Activated naive CD8-positive, alpha-beta T cell treated with anti-CD3 and anti-CD28 coated beads, Interleukin-2, amount 50 U/mL, for 24 hours (primary cell): ENCODE measurements around the gene RAB38.

Experiments
- ATAC-seq: fragments of 150-1000 bp; cut with Tn5 transposase; one replicate; pipeline ENCODE4 v1.10.0; 2021
- DNase-seq: peaks from one replicate; pipeline ENCODE4 v3.0.0; 2021
- H3K27ac Mint-ChIP-seq: one replicate; pipeline ENCODE4 v1.8.0; 2021; ENCODE audit warnings: mild to moderate bottlenecking, mixed read lengths
- H3K27me3 Mint-ChIP-seq: one replicate; pipeline ENCODE4 v1.8.0; 2021; ENCODE audit warnings: mixed read lengths
- H3K36me3 Mint-ChIP-seq: one replicate; pipeline ENCODE4 v1.8.0; 2021; ENCODE audit warnings: low read depth, mixed read lengths
- H3K4me1 Mint-ChIP-seq: one replicate; pipeline ENCODE4 v1.8.0; 2021; ENCODE audit warnings: mixed read lengths
- H3K4me3 Mint-ChIP-seq: one replicate; pipeline ENCODE4 v1.8.0; 2021; ENCODE audit warnings: mild to moderate bottlenecking, moderate library complexity, mixed read lengths
- H3K9me3 Mint-ChIP-seq: one replicate; pipeline ENCODE4 v1.8.0; 2021; ENCODE audit warnings: mixed read lengths

The RAB38 gene

GRCh38 chr11:88152381-88152780 lies 22.9 kb downstream of the RAB38 start:
- no peak for DNase-seq
- H3K4me3 Mint-ChIP-seq: no peak overlapping the region
- H3K9me3 Mint-ChIP-seq: peaks cover 15% of the 10 kb centered on the region
- no peak overlapping the region for H3K27ac Mint-ChIP-seq
- no peaks in the 10 kb centered on the region for H3K27me3 Mint-ChIP-seq
- no peaks in the 10 kb centered on the region for H3K4me1 Mint-ChIP-seq
- H3K36me3 Mint-ChIP-seq: peaks cover 2% of the 10 kb centered on the region
- no peak for ATAC-seq

GRCh38 chr11:88151709-88152265 lies 23.5 kb downstream of the RAB38 start:
- Mint-ChIP-seq H3K4me1 (no peaks in the 10 kb centered on the region), H3K4me3 (no peak overlapping the region), H3K27ac (no peak overlapping the region), H3K27me3 (no peaks in the 10 kb centered on the region), H3K36me3 (peaks cover 2% of the 10 kb centered on the region), H3K9me3 (peaks cover 15% of the 10 kb centered on the region)
- DNase-seq (no peak), ATAC-seq (no peak)

GRCh38 chr11:88146106-88146505 lies 29.1 kb downstream of the RAB38 start:
- ATAC-seq: no peak
- H3K27ac Mint-ChIP-seq: no peak overlapping the region

GRCh38 chr11:88139865-88140264 lies 35.4 kb downstream of the RAB38 start:
- Mint-ChIP-seq H3K4me3 (no peak overlapping the region), H3K4me1 (no peaks in the 10 kb centered on the region), H3K27me3 (peaks cover 3% of the 10 kb centered on the region), H3K36me3 (no peaks in the 10 kb centered on the region), H3K27ac (no peak overlapping the region), H3K9me3 (no peaks in the 10 kb centered on the region)
- no peak for ATAC-seq
- no peak for DNase-seq

More at GRCh38 chr11:88146106-88146505, 29.1 kb downstream of the RAB38 start:
- Mint-ChIP-seq H3K27me3 (no peaks in the 10 kb centered on the region), H3K4me3 (no peak overlapping the region), H3K9me3 (no peaks in the 10 kb centered on the region), H3K36me3 (no peaks in the 10 kb centered on the region), H3K4me1 (no peaks in the 10 kb centered on the region)
- no peak for DNase-seq

GRCh38 chr11:88131764-88132470 lies 43.3 kb downstream of the RAB38 start:
- DNase-seq (no peak), ATAC-seq (no peak)
- no peaks in the 10 kb centered on the region for H3K4me1 Mint-ChIP-seq
- H3K4me3 Mint-ChIP-seq: no peak overlapping the region
- H3K27me3 Mint-ChIP-seq: peaks cover 2% of the 10 kb centered on the region
- no peaks in the 10 kb centered on the region for H3K36me3 Mint-ChIP-seq
- no peak overlapping the region for H3K27ac Mint-ChIP-seq
- H3K9me3 Mint-ChIP-seq: no peaks in the 10 kb centered on the region

GRCh38 chr11:88122956-88123355 lies 52.3 kb downstream of the RAB38 start:
- H3K36me3 Mint-ChIP-seq: no peaks in the 10 kb centered on the region
- no peaks in the 10 kb centered on the region for H3K9me3 Mint-ChIP-seq
- no peak overlapping the region for H3K4me3 Mint-ChIP-seq
- H3K27me3 Mint-ChIP-seq: peaks cover 5% of the 10 kb centered on the region
- no peak for DNase-seq
- ATAC-seq: no peak
- no peak overlapping the region for H3K27ac Mint-ChIP-seq
- no peaks in the 10 kb centered on the region for H3K4me1 Mint-ChIP-seq

- Mint-ChIP-seq H3K36me3 (no peaks in the 10 kb centered on the region), H3K27ac (no peak overlapping the region)
These were observed 55.7 kb downstream of the RAB38 start for GRCh38 chr11:88119561-88119960.

GRCh38 chr11:88117281-88117858 lies 57.9 kb downstream of the RAB38 start:
- no peak for DNase-seq
- Mint-ChIP-seq H3K36me3 (no peaks in the 10 kb centered on the region), H3K27ac (no peak overlapping the region), H3K4me3 (no peak overlapping the region), H3K4me1 (no peaks in the 10 kb centered on the region), H3K9me3 (no peaks in the 10 kb centered on the region), H3K27me3 (no peaks in the 10 kb centered on the region)
- no peak for ATAC-seq

More at GRCh38 chr11:88119561-88119960, 55.7 kb downstream of the RAB38 start:
- Mint-ChIP-seq H3K27me3 (no peaks in the 10 kb centered on the region), H3K9me3 (no peaks in the 10 kb centered on the region), H3K4me3 (no peak overlapping the region), H3K4me1 (no peaks in the 10 kb centered on the region)
- no peak for ATAC-seq
- no peak for DNase-seq

GRCh38 chr11:88115828-88116755 lies 59.2 kb downstream of the RAB38 start:
- H3K4me3 Mint-ChIP-seq: no peak overlapping the region
- no peak for DNase-seq

GRCh38 chr11:88114486-88115045 lies 60.7 kb downstream of the RAB38 start:
- no peaks in the 10 kb centered on the region for H3K36me3 Mint-ChIP-seq
- no peaks in the 10 kb centered on the region for H3K9me3 Mint-ChIP-seq
- ATAC-seq: no peak
- no peaks in the 10 kb centered on the region for H3K27me3 Mint-ChIP-seq
- no peak overlapping the region for H3K27ac Mint-ChIP-seq
- DNase-seq: no peak
- no peaks in the 10 kb centered on the region for H3K4me1 Mint-ChIP-seq
- H3K4me3 Mint-ChIP-seq: no peak overlapping the region

More at GRCh38 chr11:88115828-88116755, 59.2 kb downstream of the RAB38 start:
- Mint-ChIP-seq H3K36me3 (no peaks in the 10 kb centered on the region), H3K27ac (no peak overlapping the region), H3K27me3 (no peaks in the 10 kb centered on the region), H3K9me3 (no peaks in the 10 kb centered on the region), H3K4me1 (no peaks in the 10 kb centered on the region)
- ATAC-seq: no peak

GRCh38 chr11:88106666-88107065 lies 68.6 kb downstream of the RAB38 start:
- Mint-ChIP-seq H3K9me3 (no peaks in the 10 kb centered on the region), H3K27ac (no peak overlapping the region), H3K36me3 (no peaks in the 10 kb centered on the region), H3K27me3 (peaks cover 6% of the 10 kb centered on the region), H3K4me3 (no peak overlapping the region), H3K4me1 (no peaks in the 10 kb centered on the region)
- no peak for DNase-seq
- ATAC-seq: no peak

- no peaks in the 10 kb centered on the region for H3K9me3 Mint-ChIP-seq
- H3K27ac Mint-ChIP-seq: no peak overlapping the region
- no peak for DNase-seq
- peaks cover 7% of the 10 kb centered on the region for H3K27me3 Mint-ChIP-seq
- H3K4me1 Mint-ChIP-seq: no peaks in the 10 kb centered on the region
- H3K4me3 Mint-ChIP-seq: no peak overlapping the region
- no peak for ATAC-seq
- H3K36me3 Mint-ChIP-seq: no peaks in the 10 kb centered on the region
These were observed 69.3 kb downstream of the RAB38 start for GRCh38 chr11:88105951-88106350.

GRCh38 chr11:88105526-88105925 lies 69.7 kb downstream of the RAB38 start:
- Mint-ChIP-seq H3K36me3 (no peaks in the 10 kb centered on the region), H3K4me1 (no peaks in the 10 kb centered on the region), H3K4me3 (no peak overlapping the region), H3K27ac (no peak overlapping the region), H3K9me3 (no peaks in the 10 kb centered on the region), H3K27me3 (peaks cover 8% of the 10 kb centered on the region)
- ATAC-seq (no peak), DNase-seq (no peak)

GRCh38 chr11:88104408-88104807 lies 70.8 kb downstream of the RAB38 start:
- no peaks in the 10 kb centered on the region for H3K4me1 Mint-ChIP-seq
- H3K9me3 Mint-ChIP-seq: no peaks in the 10 kb centered on the region
- ATAC-seq: no peak
- no peak for DNase-seq
- H3K4me3 Mint-ChIP-seq: no peak overlapping the region
- H3K27me3 Mint-ChIP-seq: peaks cover 11% of the 10 kb centered on the region
- no peaks in the 10 kb centered on the region for H3K36me3 Mint-ChIP-seq
- H3K27ac Mint-ChIP-seq: no peak overlapping the region
